SK-N-MC (cell line): Measurements from ENCODE around the gene SPATA25.

Experiments
- EZH2 ChIP-seq: fragments of 200-600 bp; sonication (generic); IDR thresholded peaks from one replicate; pipeline ENCODE4 v1.6.1; 2017; ENCODE audit warnings: antibody characterized with exemption
- FOXP2 ChIP-seq: optimal IDR thresholded peaks from 2 replicates; pipeline ENCODE3; 2011; ENCODE audit warnings: mild to moderate bottlenecking, moderate library complexity; ENCODE audit not compliant: insufficient read depth; ENCODE audit errors: extremely low read length, control extremely low read depth
- POLR2AphosphoS5 ChIP-seq: IDR thresholded peaks from 2 replicates; pipeline ENCODE4 v1.6.1; 2012; ENCODE audit warnings: mild to moderate bottlenecking, low read depth, low read length, borderline replicate concordance

DNA sequence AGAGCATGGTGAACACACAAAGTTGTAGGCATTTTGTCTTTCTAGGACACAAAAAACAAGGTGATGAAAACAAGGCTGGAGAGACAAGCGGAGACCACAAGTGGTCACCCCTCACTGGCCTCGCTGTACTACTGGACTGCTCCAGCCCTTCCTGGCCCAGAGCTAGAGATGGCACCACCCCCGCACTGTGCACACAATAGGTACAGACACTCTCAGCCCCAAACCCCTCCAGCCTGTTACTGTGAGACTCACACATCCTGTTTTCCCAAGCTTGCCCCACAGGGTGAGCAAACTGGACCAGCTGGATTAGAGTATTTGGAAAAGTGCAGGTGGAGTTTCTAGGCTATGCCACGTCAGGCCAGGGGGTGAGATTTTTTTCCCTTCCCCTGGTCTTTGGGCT is 14.8 kb downstream of the SPATA25 start:
- TF ChIP-seq POLR2AphosphoS5 (no peak), EZH2 (no peak), FOXP2 (no peak)
